Sigmoid colon (tissue), 7 donors: ENCODE data around the gene LMF1. TPM values are rescaled to one million over a fixed set of nuclear protein-coding genes. Genes with fewer than 3 reads are reported as not detected.

Source experiments
- DNase-seq: peaks from one replicate; pipeline ENCODE4 v3.0.0-alpha.2; 2019
- H3K27ac ChIP-seq, 4 donors: fragments of 200-600 bp; sonication (generic); one replicate each; pipeline ENCODE4 v1.5.1; 2016 to 2019; ENCODE audit warnings: mild to moderate bottlenecking in 1 of 4
- H3K27me3 ChIP-seq, 3 donors: fragments of 200-600 bp; sonication (generic); one replicate each; pipeline ENCODE4 v1.5.1; 2019; ENCODE audit warnings: mild to moderate bottlenecking in 1 of 3
- H3K36me3 ChIP-seq, 4 donors: fragments of 200-600 bp; sonication (generic); one replicate each; pipeline ENCODE4 v1.5.1; 2016 to 2019
- H3K4me1 ChIP-seq, 4 donors: fragments of 200-600 bp; sonication (generic); one replicate each; pipeline ENCODE4 v1.5.1; 2017 to 2019
- H3K4me3 ChIP-seq, 4 donors: fragments of 200-600 bp; sonication (generic); one replicate each; pipeline ENCODE4 v1.5.1; 2017 to 2019; ENCODE audit warnings: mild to moderate bottlenecking in 2 of 4, moderate library complexity in 1 of 4
- H3K9me3 ChIP-seq, 4 donors: fragments of 200-600 bp in 3 of 4; sonication (generic) in 3 of 4; one replicate each; pipeline versions ENCODE4 v1.5.1 to v1.6.1; 2013 to 2019
- EP300 ChIP-seq, 4 donors: sonication (generic); formaldehyde crosslinking; IDR thresholded peaks; one replicate each; pipeline ENCODE4 v1.6.1; 2017; ENCODE audit warnings: antibody characterized with exemption in 4 of 4
- POLR2A ChIP-seq, 2 donors: fragments of 450-650 bp; IDR thresholded peaks; one replicate each; pipeline ENCODE4 v1.6.1; 2016; ENCODE audit warnings: antibody characterized with exemption in 2 of 2, mild to moderate bottlenecking in 2 of 2, moderate library complexity in 2 of 2
- POLR2AphosphoS5 ChIP-seq, 4 donors: sonication (generic); formaldehyde crosslinking; IDR thresholded peaks; one replicate each; pipeline ENCODE4 v1.6.1; 2017; ENCODE audit warnings: antibody characterized with exemption in 4 of 4
- WGBS, 2 donors: extraction: QIAGEN DNeasy Blood & Tissue Kit; methylation state at CpG; one replicate each; pipeline ENCODE4 v1.1.7; 2013; 5-methylcytosine and 5-hydroxymethylcytosine counted together
- intact Hi-C: fragments of 100-400 bp; cut with DNase I; formaldehyde crosslinking; loops from one replicate; pipeline ENCODE4 v1.15.1; 2023
- polyA plus RNA-seq, 3 donors: library from polyadenylated mRNA; stranded (reverse); fragments of 200-250 nt; gene quantifications; one replicate each; pipeline ENCODE4 v1.2.3, GENCODE V29; 2013
- total RNA-seq, 4 donors: library from RNA; depleted of rRNA; stranded (reverse); fragments of >200 nt; gene quantifications; one replicate each; pipeline ENCODE4 v1.1.0, GENCODE V29; 2016
- TF ChIP-seq, protein P1 (sequence below), 4 experiments: fragments of 450-650 bp in 3 of 4; fragments of 200-600 bp in 1 of 4; IDR thresholded peaks; one replicate each; pipeline ENCODE4 v1.5.1; 2016 to 2019; ENCODE audit warnings: antibody characterized with exemption in 4 of 4, mild to moderate bottlenecking in 3 of 4, moderate library complexity in 2 of 4
- donor health status: healthy with polysubstance abuse.
- donor health status: Bipolar disorder and iron deficiency.
- donor health status: healthy.

The LMF1 gene
- total and polyA plus RNA-seq, 7 donors, result 1.2 to 34.1 (median 19.9) TPM

DNA sequence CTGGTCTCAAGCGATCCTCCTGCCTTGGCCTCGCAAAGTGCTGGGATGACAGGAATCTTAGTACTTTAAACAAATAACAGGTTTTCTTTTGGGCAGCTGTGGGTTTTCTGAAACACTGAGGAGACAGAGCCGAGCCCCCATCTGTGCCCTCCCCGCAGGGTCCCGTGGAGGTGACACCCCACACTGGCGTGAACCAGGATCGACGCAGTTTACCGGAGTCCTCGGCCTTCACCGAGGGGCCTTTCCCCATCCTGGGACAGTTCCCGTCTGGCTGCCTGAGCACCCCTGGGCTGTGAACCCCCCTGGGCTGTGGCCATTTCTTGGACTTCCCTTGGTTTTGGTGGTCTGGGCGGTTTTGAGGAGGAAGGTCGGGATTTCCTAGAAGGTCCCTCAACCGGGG lies 154.9 kb downstream of the LMF1 start:
- no peak for DNase-seq
- H3K4me1 ChIP-seq, result peaks cover 0 to 16% (median 12%) of the 10 kb centered on the region in 4 donors
- H3K27me3 ChIP-seq, result peaks cover 35 to 92% (median 63%) of the 10 kb centered on the region in 3 donors
- H3K36me3 ChIP-seq, result no peaks in the 10 kb centered on the region
- no peak overlapping the region for H3K27ac ChIP-seq
- no peak overlapping the region for H3K4me3 ChIP-seq
- H3K9me3 ChIP-seq, result no peaks in the 10 kb centered on the region
- intact Hi-C loops, result no loop called here
- WGBS, 2 donors, result 87 to 92% methylated on average over 15 of the region's 15 CpGs
- TF ChIP-seq POLR2AphosphoS5 (IDR thresholded peaks at IDR 0.05) (no peak), POLR2A (IDR thresholded peaks at IDR 0.05) (no peak), EP300 (IDR thresholded peaks at IDR 0.05) (no peak)
- TF ChIP-seq, protein P1, sequence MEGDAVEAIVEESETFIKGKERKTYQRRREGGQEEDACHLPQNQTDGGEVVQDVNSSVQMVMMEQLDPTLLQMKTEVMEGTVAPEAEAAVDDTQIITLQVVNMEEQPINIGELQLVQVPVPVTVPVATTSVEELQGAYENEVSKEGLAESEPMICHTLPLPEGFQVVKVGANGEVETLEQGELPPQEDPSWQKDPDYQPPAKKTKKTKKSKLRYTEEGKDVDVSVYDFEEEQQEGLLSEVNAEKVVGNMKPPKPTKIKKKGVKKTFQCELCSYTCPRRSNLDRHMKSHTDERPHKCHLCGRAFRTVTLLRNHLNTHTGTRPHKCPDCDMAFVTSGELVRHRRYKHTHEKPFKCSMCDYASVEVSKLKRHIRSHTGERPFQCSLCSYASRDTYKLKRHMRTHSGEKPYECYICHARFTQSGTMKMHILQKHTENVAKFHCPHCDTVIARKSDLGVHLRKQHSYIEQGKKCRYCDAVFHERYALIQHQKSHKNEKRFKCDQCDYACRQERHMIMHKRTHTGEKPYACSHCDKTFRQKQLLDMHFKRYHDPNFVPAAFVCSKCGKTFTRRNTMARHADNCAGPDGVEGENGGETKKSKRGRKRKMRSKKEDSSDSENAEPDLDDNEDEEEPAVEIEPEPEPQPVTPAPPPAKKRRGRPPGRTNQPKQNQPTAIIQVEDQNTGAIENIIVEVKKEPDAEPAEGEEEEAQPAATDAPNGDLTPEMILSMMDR (IDR thresholded peaks at IDR 0.05), result no peak

DNA sequence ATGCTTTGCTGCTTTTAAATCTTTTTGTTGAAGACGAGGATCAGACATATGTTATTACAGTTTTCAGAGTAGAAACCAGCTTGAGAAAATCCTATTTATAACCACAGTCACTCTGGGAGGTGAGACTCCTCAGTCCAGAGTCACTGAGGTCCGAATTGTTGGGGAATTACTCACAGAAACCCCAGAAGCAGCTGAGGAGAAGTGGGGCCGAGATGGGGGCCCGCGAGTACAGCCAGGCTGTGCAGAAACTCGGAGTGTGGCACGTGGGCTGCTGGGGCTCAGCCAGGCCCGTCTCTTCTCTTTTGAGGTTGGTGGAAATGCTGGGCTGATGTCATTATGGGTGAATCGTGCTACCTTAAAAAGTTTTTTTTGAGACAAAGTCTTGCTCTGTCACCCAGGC lies 155.8 kb downstream of the LMF1 start:
- 70 to 80% methylated on average over 9 of the region's 9 CpGs for WGBS, 2 donors
- no peak for DNase-seq
- H3K36me3 ChIP-seq, result no peaks in the 10 kb centered on the region
- TF ChIP-seq, protein P1 (IDR thresholded peaks at IDR 0.05), result no peak
- TF ChIP-seq POLR2A (IDR thresholded peaks at IDR 0.05) (no peak), POLR2AphosphoS5 (IDR thresholded peaks at IDR 0.05) (no peak), EP300 (IDR thresholded peaks at IDR 0.05) (no peak)
- intact Hi-C loops, result no loop called here
- no peak overlapping the region for H3K27ac ChIP-seq
- H3K4me3 ChIP-seq, result no peak overlapping the region
- no peaks in the 10 kb centered on the region for H3K9me3 ChIP-seq
- H3K4me1 ChIP-seq, result peaks cover 0 to 16% (median 12%) of the 10 kb centered on the region in 4 donors
- H3K27me3 ChIP-seq, result peaks cover 35 to 83% (median 63%) of the 10 kb centered on the region in 3 donors

DNA sequence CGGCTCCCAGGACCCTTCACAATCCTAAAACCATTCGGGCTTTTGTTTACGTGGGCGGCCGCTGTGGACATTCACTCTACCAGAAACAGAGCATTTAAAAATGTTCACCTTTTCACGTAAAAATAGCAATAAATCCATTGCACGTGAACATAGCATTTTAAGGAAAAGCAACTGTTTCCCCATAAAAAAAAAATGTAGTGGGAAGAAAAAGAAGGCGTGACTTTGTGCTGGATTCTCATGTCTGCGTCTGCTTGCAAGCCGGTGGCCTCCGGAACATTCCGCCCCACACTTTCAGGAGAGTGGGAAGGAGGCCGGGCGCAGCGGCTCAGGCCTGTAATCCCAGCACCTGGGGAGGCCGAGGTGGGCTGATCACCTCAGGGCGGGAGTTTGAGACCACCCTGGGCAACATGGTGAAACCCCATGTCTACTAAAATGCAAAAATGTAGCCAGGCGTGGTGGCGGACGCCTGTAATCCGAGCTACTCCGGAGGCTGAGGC lies 156.8 kb downstream of the LMF1 start:
- peaks cover 0 to 19% (median 12%) of the 10 kb centered on the region in 4 donors for H3K4me1 ChIP-seq
- WGBS, 2 donors, result 59 to 62% methylated on average over 22 of the region's 22 CpGs
- H3K9me3 ChIP-seq, result no peaks in the 10 kb centered on the region
- no peak for DNase-seq
- intact Hi-C loops, result loop anchor here (2.0 kb wide), 2 partner anchors 241 to 289 kb away; no protein-coding TSS in a partner anchor
- no peak overlapping the region for H3K27ac ChIP-seq
- H3K4me3 ChIP-seq, result no peak overlapping the region
- TF ChIP-seq, protein P1 (IDR thresholded peaks at IDR 0.05), result no peak
- TF ChIP-seq EP300 (IDR thresholded peaks at IDR 0.05), result no peak
- H3K36me3 ChIP-seq, result no peaks in the 10 kb centered on the region
- peaks cover 30 to 73% (median 57%) of the 10 kb centered on the region in 3 donors for H3K27me3 ChIP-seq

DNA sequence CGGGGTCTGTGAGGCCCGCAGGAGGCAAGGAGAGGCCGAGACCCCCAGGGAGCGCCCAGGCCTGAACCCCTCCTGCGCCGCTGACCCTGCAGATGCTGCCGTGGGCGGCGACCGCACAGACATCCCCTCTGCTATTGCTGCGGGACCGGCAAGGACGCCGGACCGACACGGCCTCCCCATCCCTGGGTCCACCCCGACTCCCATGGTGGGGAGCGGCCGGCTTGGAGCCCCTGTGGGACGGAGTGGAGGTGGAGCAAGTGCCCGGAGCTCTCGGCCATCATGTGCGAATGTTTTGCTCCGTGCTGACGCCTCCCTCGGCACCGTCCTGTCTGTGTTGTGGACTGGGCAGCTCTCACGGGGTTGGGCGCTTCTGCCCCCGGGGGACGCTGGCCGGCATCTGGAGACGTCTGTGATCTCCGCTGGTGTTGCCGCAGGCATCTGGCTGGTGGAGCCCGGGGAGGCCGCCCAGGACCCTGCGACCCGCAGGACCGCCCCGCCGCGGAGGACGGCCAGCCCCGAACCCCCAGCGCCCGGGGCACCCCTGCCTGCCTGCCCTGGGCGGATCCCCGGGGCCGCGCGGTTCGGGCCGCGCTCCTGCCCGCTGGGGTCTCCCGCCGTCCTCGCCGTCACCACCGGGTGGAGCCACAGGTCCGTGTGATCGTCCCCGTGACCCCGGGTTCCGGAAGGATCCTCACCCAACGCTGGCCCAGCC lies 157.4 kb downstream of the LMF1 start:
- no peak for DNase-seq
- 13% methylated on average over 67 of the region's 67 CpGs for WGBS, 2 donors
- Histone ChIP-seq H3K9me3 (no peaks in the 10 kb centered on the region), H3K36me3 (no peaks in the 10 kb centered on the region), H3K27me3 (peaks cover 29 to 67% (median 55%) of the 10 kb centered on the region in 3 donors), H3K4me1 (peaks cover 0 to 25% (median 17%) of the 10 kb centered on the region in 4 donors), H3K27ac (no peak overlapping the region), H3K4me3 (peak overlapping the region in 1 of 4 donors; percentile 22)
- intact Hi-C loops, result loop anchor here (2.0 kb wide), 2 partner anchors 241 to 289 kb away; no protein-coding TSS in a partner anchor
- TF ChIP-seq, protein P1 (IDR thresholded peaks at IDR 0.05), result peak in 3 of 4 experiments; percentile 22 to 57 (median 23)
- TF ChIP-seq POLR2AphosphoS5 (IDR thresholded peaks at IDR 0.05), result no peak
- TF ChIP-seq EP300 (IDR thresholded peaks at IDR 0.05), result no peak
- no peak for TF ChIP-seq POLR2A (IDR thresholded peaks at IDR 0.05)
